ENCODE results near the gene FAM131A. TPM values are rescaled to one million over a fixed set of nuclear protein-coding genes. Genes with fewer than 3 reads are reported as not detected.
A peak's percentile ranks its signal among the peaks of the same experiment; 100 is the strongest.

Gene FAM131A
- total and polyA plus RNA-seq, 10 donors: 6.5 to 24.6 (median 14.3) TPM

GRCh38 chr3:184368116-184368515 lies 30.7 kb downstream of the FAM131A start:
- DNase-seq: peak; percentile 40
- intact Hi-C loops (cut with DNase I; ENCODE audit: low total_unique reads): no loop called here
- Histone ChIP-seq H3K4me1 (peaks cover 18 to 69% (median 31%) of the 10 kb centered on the region in 6 donors), H3K36me3 (peaks cover 3 to 65% (median 24%) of the 10 kb centered on the region in 6 donors), H3K4me3 (no peak overlapping the region), H3K9me3 (no peaks in the 10 kb centered on the region), H3K27ac (peak overlapping the region in 2 of 8 donors; percentile 51 to 60), H3K27me3 (replicated peaks in 1 of 7) (no peaks in the 10 kb centered on the region)
- TF ChIP-seq POLR2AphosphoS5 (IDR thresholded peaks at IDR 0.05) (no peak), POLR2A (IDR thresholded peaks at IDR 0.05) (no peak), CTCF (IDR thresholded peaks at IDR 0.05 in 8 of 11, conservative IDR thresholded peaks at IDR 0.05 in 3 of 11) (no peak)
- WGBS, 5 donors: 88 to 92% (median 91%) methylated on average over 8 to 9 of the region's 9 CpGs

- DNase-seq: no peak
- H3K27ac ChIP-seq: peak overlapping the region in 4 of 8 donors; percentile 28 to 60 (median 50)
- H3K4me1 ChIP-seq: peaks cover 16 to 64% (median 27%) of the 10 kb centered on the region in 6 donors
- no peaks in the 10 kb centered on the region for H3K27me3 ChIP-seq (replicated peaks in 1 of 7)
- WGBS, 5 donors: 70 to 80% (median 73%) methylated on average over 3 of the region's 3 CpGs
- H3K4me3 ChIP-seq: no peak overlapping the region
- peaks cover 3 to 65% (median 24%) of the 10 kb centered on the region in 6 donors for H3K36me3 ChIP-seq
- intact Hi-C loops (cut with DNase I; ENCODE audit: low total_unique reads): no loop called here
- H3K9me3 ChIP-seq: no peaks in the 10 kb centered on the region
- TF ChIP-seq POLR2AphosphoS5 (IDR thresholded peaks at IDR 0.05): peak in 1 of 3 donors; percentile 18
- TF ChIP-seq CTCF (IDR thresholded peaks at IDR 0.05 in 8 of 11, conservative IDR thresholded peaks at IDR 0.05 in 3 of 11): no peak
- no peak for TF ChIP-seq POLR2A (IDR thresholded peaks at IDR 0.05)
These were observed 31.3 kb downstream of the FAM131A start for GRCh38 chr3:184368586-184369183.

- H3K4me1 ChIP-seq: peaks cover 6 to 41% (median 16%) of the 10 kb centered on the region in 6 donors
- WGBS, 5 donors: 46 to 49% (median 47%) methylated on average over 5 of the region's 5 CpGs
- H3K27me3 ChIP-seq (replicated peaks in 1 of 7): peaks cover 0 to 9% (median 0%) of the 10 kb centered on the region in 7 donors
- DNase-seq: peak; percentile 86
- no peaks in the 10 kb centered on the region for H3K9me3 ChIP-seq
- TF ChIP-seq POLR2A (IDR thresholded peaks at IDR 0.05): no peak
- TF ChIP-seq CTCF (IDR thresholded peaks at IDR 0.05 in 8 of 11, conservative IDR thresholded peaks at IDR 0.05 in 3 of 11): peak; percentile 71 to 92 (median 86)
- peak in 2 of 3 donors; percentile 65 to 67 for TF ChIP-seq POLR2AphosphoS5 (IDR thresholded peaks at IDR 0.05)
- H3K4me3 ChIP-seq: no peak overlapping the region
- H3K36me3 ChIP-seq: peaks cover 3 to 43% (median 19%) of the 10 kb centered on the region in 6 donors
- intact Hi-C loops (cut with DNase I; ENCODE audit: low total_unique reads): loop anchor here (5.0 kb wide), 1 partner anchor 171 kb away; no protein-coding TSS in a partner anchor
- H3K27ac ChIP-seq: peak overlapping the region in 3 of 8 donors; percentile 9 to 29 (median 22)
These were observed 34.2 kb downstream of the FAM131A start for GRCh38 chr3:184371570-184372018.

- whole genome bisulfite sequencing, 5 donors: 63 to 80% (median 70%) methylated on average over 8 of the region's 8 CpGs
- peaks cover 6 to 44% (median 16%) of the 10 kb centered on the region in 6 donors for H3K4me1 ChIP-seq
- no peak for DNase-seq
- H3K36me3 ChIP-seq: peaks cover 3 to 35% (median 16%) of the 10 kb centered on the region in 6 donors
- peaks cover 0 to 14% (median 0%) of the 10 kb centered on the region in 7 donors for H3K27me3 ChIP-seq (replicated peaks in 1 of 7)
- no peak overlapping the region for H3K4me3 ChIP-seq
- no peaks in the 10 kb centered on the region for H3K9me3 ChIP-seq
- no peak for TF ChIP-seq POLR2A (IDR thresholded peaks at IDR 0.05)
- intact Hi-C loops (cut with DNase I; ENCODE audit: low total_unique reads): loop anchor here (5.0 kb wide), 1 partner anchor 170 kb away; no protein-coding TSS in a partner anchor
- H3K27ac ChIP-seq: peak overlapping the region in 2 of 8 donors; percentile 6 to 29
These were observed 35.0 kb downstream of the FAM131A start for GRCh38 chr3:184372296-184372821.
